DMS114 treated with DMSO at 0.1 percent for 48 hours (cell line): ENCODE results near the gene ITGA3.
"Not testable (repeated sequence)": the region's sequence is repeated elsewhere in the genome, so short reads cannot be mapped to it uniquely, and the experiment has no call there.

ENCODE experiments used
- DNase-seq: peaks from one replicate; lab custom pipeline; 2025; ENCODE audit not compliant: unreplicated experiment; lab: John Stamatoyannopoulos, UW

ITGA3 gene

GRCh38 chr17:50051082-50051576, 4.8 kb upstream of the ITGA3 start:
- DNase-seq, result no peak

- DNase-seq, result no peak
Observed at GRCh38 chr17:50051606-50052005, 4.3 kb upstream of the ITGA3 start.

GRCh38 chr17:50052241-50052796, 3.6 kb upstream of the ITGA3 start:
- DNase-seq, result no peak

GRCh38 chr17:50052822-50053653, 2.9 kb upstream of the ITGA3 start:
- DNase-seq, result no peak

DNA sequence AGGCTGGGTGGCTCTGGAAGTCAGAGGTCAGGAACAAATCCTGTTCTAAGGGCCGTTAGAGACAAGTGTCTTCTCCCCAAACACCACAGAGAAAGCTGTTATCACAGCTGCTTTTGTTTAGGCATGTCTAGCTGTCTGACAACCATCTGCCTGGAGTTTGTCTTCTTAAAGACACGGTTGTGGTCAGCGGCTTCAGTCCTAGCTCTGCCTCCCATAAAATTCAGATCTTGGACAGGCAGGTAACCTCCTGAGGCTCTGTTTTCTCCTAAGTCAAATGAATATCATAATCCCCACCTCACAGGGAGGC, 2.3 kb upstream of the ITGA3 start:
- DNase-seq, result no peak

- DNase-seq, result no peak
Observed at GRCh38 chr17:50055055-50055425, 870 bp upstream of the ITGA3 start.

DNA sequence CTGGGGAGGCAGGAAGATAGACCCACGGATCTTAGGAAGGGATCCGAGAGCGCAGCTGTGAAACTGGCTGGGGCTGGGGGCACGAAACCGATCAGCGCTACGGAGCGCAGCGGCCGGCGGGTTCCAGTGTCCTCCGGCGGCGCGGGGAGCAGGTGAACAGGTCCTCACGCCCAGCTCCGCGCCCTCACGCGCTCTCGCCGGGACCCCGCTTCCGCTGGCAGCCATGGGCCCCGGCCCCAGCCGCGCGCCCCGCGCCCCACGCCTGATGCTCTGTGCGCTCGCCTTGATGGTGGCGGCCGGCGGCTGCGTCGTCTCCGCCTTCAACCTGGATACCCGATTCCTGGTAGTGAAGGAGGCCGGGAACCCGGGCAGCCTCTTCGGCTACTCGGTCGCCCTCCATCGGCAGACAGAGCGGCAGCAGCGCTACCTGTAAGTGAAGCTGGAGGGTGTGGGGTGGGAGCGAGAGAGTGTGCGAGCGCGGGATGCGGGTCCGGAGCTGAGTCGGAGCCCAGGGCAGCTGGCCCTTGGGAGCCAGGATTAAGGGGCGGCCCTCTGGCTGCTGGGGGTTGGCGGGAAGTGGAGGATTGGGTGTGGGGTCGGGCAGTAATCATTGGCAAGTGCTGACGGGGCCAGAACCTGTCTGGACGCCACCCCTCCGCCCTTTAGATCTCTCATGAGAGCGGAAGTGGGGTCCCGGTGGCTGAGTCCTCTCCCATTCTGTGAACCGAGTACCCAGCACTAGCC, 479 bp downstream of the ITGA3 start:
- no peak for DNase-seq

- no peak for DNase-seq
Observed at GRCh38 chr17:50056961-50057330, 1.0 kb downstream of the ITGA3 start.

DNA sequence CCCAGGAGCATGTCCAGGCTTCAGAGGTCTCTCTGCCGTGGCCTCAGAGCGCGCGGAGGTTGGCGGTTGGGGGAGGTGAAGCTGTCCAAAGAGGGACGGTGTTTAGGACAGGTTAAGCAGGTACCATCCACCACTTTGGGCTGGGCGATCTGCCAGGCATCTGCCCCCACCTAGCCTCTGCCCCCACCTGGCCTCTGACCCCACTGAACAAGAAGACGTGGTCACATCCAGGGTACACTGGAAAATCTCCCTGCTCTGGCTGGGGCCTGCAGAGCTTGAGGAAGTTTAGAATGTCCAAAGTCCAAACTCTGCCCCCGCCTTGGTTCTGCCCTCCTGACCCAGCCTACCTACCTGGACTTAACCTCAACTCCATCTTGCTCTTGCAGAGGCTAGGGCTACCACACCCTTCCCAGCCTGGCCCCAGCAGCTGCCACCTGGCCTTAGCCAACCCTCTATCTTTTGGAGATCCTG, 1.6 kb downstream of the ITGA3 start:
- DNase-seq, result no peak

DNA sequence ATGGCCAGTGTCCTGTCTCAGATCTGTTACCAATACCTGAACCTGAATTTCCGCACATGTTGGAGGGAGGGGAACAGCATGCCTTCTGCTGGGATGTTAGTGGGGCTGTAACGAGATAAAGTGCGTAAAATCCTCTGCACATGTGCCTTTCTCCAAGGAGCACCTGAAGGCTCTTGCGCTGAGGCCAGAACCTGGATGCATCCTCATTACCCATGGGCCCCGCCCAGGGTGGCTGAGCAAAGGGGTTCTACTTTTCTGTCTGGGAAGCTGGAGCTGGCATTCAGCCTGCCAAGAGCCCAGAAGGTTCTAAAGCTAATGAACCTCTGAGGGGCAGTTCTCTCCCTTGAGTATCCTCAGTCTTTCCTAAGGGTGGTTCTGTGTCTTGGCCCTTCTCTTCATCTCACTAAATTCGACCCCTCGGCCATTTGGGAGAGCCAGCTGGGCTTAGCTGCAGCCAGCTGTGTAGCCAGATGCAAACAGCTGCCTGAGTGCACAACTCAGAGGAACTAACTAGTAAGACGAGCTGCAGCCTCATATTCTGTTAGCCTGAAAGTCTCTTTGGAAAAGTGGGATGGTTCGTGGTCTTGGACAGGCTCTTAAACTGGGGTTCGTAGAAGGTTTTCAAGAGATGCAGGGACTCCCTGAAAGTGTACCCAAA, 2.5 kb downstream of the ITGA3 start:
- DNase-seq, result no peak

- DNase-seq, result no peak
Observed at GRCh38 chr17:50059256-50059655, 3.3 kb downstream of the ITGA3 start.

- no peak for DNase-seq
Observed at GRCh38 chr17:50059759-50060273, 3.9 kb downstream of the ITGA3 start.

- DNase-seq, result no peak
Observed at GRCh38 chr17:50060951-50061712, 5.2 kb downstream of the ITGA3 start.

DNA sequence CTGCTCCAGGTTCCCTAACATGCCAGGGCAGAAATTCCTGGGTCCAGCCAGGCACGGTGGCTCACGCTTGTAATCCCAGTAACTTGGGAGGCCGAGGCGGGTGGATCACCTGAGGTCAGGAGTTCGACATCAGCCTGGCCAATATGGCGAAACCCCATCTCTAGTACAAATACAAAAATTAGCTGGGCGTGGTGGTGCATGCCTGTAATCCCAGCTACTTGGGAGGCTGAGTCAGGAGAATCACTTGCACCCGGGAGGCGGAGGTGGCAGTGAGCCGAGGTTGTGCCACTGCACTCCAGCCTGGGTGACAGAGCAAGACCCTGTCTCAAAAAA, 5.8 kb downstream of the ITGA3 start:
- DNase-seq, result not testable (repeated sequence)

DNA sequence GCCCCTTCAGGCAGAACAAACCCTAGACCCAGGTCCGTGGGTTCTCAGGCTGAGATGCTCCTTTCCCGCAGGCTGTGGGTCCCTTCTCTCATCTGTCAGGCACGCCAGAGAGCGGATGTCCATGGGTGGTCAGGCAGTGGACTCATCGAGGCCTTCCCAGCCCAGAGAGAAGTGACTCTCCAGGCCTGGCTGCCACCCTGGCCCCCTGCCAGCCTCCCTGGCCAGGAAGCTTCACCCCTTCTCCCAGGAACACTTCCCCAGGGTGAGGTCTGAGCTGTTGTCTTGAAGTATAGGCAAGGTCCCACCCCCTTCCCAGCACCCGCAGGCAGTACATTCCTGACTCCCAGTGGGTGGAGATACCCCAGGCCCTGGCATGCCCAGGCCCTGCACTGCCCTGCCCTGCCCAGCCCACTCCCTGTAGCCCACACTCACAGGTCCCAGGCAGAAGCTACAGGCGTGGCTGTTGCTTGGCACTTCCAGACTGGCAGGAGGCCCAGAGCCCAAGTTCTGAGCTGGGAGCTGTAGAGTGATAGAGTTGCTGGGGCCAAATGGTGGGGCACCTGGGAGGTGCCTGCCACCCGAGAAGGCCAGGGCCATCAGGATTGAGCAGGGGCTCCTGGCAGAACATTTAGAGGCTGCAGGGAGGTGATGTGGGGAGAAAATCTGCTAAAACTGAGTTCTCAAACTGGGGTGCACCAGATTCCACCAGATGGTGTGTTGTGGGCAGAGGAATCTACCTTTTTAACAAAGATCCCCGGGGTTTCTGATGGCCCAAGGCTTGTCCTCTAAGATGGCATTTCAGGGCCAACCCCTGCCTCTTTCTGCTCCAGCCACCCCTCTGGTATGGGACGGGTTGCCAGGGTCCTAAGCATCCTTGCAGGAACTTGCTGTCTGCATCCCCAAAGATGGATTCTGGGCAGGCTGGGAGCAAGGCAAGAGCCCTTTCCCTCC, 6.7 kb downstream of the ITGA3 start:
- DNase-seq, result no peak

DNA sequence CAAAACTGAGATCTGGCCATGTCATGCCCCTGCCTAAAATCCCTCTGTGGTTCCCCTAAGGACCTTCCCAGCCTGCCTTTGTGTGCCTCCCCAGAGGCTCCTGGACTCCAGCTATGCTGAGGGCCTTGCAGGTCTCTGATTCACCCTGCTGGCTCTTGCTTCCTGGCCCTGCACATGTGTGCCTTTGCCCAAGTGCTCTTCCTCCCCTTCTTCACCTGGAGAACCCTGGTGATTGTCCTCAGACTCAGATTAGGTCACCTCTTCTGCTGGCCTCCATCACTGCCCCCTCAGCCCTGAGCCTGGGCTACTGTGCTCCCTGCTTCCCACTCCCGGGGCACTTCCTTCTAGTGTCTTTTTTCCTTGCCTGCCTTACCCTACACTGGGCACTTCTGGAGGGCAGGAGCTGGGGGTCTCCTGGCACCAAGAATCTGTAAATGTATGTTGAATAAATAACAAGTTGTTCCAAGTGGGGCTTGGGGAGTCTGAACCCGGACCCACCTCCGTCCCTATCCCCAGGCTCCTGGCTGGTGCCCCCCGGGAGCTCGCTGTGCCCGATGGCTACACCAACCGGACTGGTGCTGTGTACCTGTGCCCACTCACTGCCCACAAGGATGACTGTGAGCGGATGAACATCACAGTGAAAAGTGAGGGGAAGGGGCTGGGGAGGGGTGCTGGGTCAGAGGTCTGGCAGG, 7.8 kb downstream of the ITGA3 start:
- DNase-seq, result no peak

GRCh38 chr17:50064253-50065001, 8.5 kb downstream of the ITGA3 start:
- no peak for DNase-seq

DNA sequence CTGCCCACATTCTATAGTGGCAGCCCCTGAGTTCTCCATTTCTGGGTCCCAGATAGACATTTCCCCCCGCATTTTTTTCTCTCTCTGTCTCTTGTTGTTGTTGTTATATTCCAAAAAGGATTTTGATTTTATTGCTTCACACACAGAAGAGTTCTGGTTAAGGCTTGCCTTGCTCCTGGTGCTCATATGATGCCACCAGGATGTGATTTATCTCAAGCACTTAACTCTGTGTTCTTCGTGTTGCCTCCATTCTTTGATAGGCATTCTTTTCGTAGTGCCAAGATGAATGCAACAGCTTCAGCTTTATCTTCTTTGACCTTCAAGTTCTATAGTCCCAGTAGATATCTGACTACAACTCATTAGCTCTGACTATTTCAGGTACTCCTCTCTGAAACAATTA, 9.1 kb downstream of the ITGA3 start:
- no peak for DNase-seq
